ACC112 (cell line): Measurements from ENCODE around the gene IL4.

Experiments
- H2AFZ ChIP-seq: fragments of 200-600 bp; sonication (generic); one replicate; pipeline ENCODE4 v1.6.0; 2017; ENCODE audit warnings: antibody characterized with exemption, low read length; ENCODE audit not compliant: unreplicated experiment
- H3K27ac ChIP-seq: fragments of 200-600 bp; sonication (generic); 2 replicates; pipeline ENCODE4 v1.5.1; 2014; ENCODE audit warnings: low read depth, mild to moderate bottlenecking, antibody characterized with exemption, low read length, moderate library complexity
- H3K27me3 ChIP-seq: fragments of 200-600 bp; sonication (generic); 2 replicates; pipeline ENCODE4 v1.6.1; 2014; ENCODE audit warnings: mild to moderate bottlenecking, antibody characterized with exemption, low read length, moderate library complexity, mixed read lengths; ENCODE audit not compliant: insufficient read depth
- H3K36me3 ChIP-seq: fragments of 200-600 bp; sonication (generic); 2 replicates; pipeline ENCODE4 v1.6.1; 2016; ENCODE audit warnings: mild to moderate bottlenecking, antibody characterized with exemption, low read length, moderate library complexity, mixed read lengths; ENCODE audit not compliant: insufficient read depth
- H3K4me1 ChIP-seq: fragments of 200-600 bp; sonication (generic); one replicate; pipeline ENCODE4 v1.6.1; 2016; ENCODE audit warnings: low read length, mixed read lengths; ENCODE audit not compliant: insufficient read depth, unreplicated experiment, control insufficient read depth
- H3K4me3 ChIP-seq: fragments of 200-600 bp; sonication (generic); 2 replicates; pipeline ENCODE4 v1.5.1; 2014; ENCODE audit warnings: mild to moderate bottlenecking, low read depth, low read length
- H3K79me2 ChIP-seq: fragments of 200-600 bp; sonication (generic); one replicate; pipeline ENCODE4 v1.6.0; 2016; ENCODE audit warnings: low read length; ENCODE audit not compliant: control insufficient read depth, unreplicated experiment, insufficient read depth

Gene IL4

GRCh38 chr5:132658381-132659302 lies 15.1 kb upstream of the IL4 start:
- H3K27me3 ChIP-seq: no peaks in the 10 kb centered on the region; the same call in 1 of the 2 replicates

GRCh38 chr5:132659598-132660493 lies 13.9 kb upstream of the IL4 start:
- no peak overlapping the region for H3K27ac ChIP-seq

More at GRCh38 chr5:132658381-132659302, 15.1 kb upstream of the IL4 start:
- no peak overlapping the region for H2AFZ ChIP-seq
- no peaks in the 10 kb centered on the region for H3K79me2 ChIP-seq
- H3K4me3 ChIP-seq: no peak overlapping the region
- H3K4me1 ChIP-seq: no peaks in the 10 kb centered on the region
- H3K36me3 ChIP-seq: no peaks in the 10 kb centered on the region
- no peak overlapping the region for H3K27ac ChIP-seq

GRCh38 chr5:132661231-132662003 lies 12.4 kb upstream of the IL4 start:
- Histone ChIP-seq H3K27me3 (no peaks in the 10 kb centered on the region), H3K36me3 (no peaks in the 10 kb centered on the region), H3K4me1 (no peaks in the 10 kb centered on the region), H3K79me2 (no peaks in the 10 kb centered on the region), H3K27ac (no peak overlapping the region), H3K4me3 (no peak overlapping the region), H2AFZ (no peak overlapping the region)

More at GRCh38 chr5:132659598-132660493, 13.9 kb upstream of the IL4 start:
- H3K4me3 ChIP-seq: no peak overlapping the region
- no peak overlapping the region for H2AFZ ChIP-seq
- no peaks in the 10 kb centered on the region for H3K27me3 ChIP-seq
- H3K4me1 ChIP-seq: no peaks in the 10 kb centered on the region
- H3K36me3 ChIP-seq: no peaks in the 10 kb centered on the region
- no peaks in the 10 kb centered on the region for H3K79me2 ChIP-seq

- Histone ChIP-seq H3K36me3 (no peaks in the 10 kb centered on the region), H3K27ac (no peak overlapping the region), H3K79me2 (no peaks in the 10 kb centered on the region), H3K27me3 (no peaks in the 10 kb centered on the region), H3K4me3 (no peak overlapping the region), H2AFZ (no peak overlapping the region), H3K4me1 (no peaks in the 10 kb centered on the region)
Observed at GRCh38 chr5:132662004-132662401, 11.8 kb upstream of the IL4 start.

- H3K79me2 ChIP-seq: no peaks in the 10 kb centered on the region
- H3K4me1 ChIP-seq: no peaks in the 10 kb centered on the region
- H3K4me3 ChIP-seq: no peak overlapping the region
- no peaks in the 10 kb centered on the region for H3K27me3 ChIP-seq
- no peaks in the 10 kb centered on the region for H3K36me3 ChIP-seq
- H2AFZ ChIP-seq: no peak overlapping the region
- H3K27ac ChIP-seq: no peak overlapping the region
Observed at GRCh38 chr5:132662925-132663770, 10.6 kb upstream of the IL4 start.

- Histone ChIP-seq H2AFZ (no peak overlapping the region), H3K4me3 (no peak overlapping the region), H3K27ac (no peak overlapping the region), H3K36me3 (no peaks in the 10 kb centered on the region), H3K27me3 (no peaks in the 10 kb centered on the region), H3K79me2 (no peaks in the 10 kb centered on the region), H3K4me1 (no peaks in the 10 kb centered on the region)
Observed at GRCh38 chr5:132663771-132664695, 9.8 kb upstream of the IL4 start.

GRCh38 chr5:132664696-132665209 lies 9.0 kb upstream of the IL4 start:
- Histone ChIP-seq H3K27ac (no peak overlapping the region), H3K4me3 (no peak overlapping the region), H2AFZ (no peak overlapping the region), H3K4me1 (no peaks in the 10 kb centered on the region), H3K79me2 (no peaks in the 10 kb centered on the region), H3K27me3 (no peaks in the 10 kb centered on the region), H3K36me3 (no peaks in the 10 kb centered on the region)

- Histone ChIP-seq H2AFZ (no peak overlapping the region), H3K4me1 (no peaks in the 10 kb centered on the region), H3K27me3 (no peaks in the 10 kb centered on the region), H3K79me2 (no peaks in the 10 kb centered on the region), H3K4me3 (no peak overlapping the region), H3K27ac (no peak overlapping the region), H3K36me3 (no peaks in the 10 kb centered on the region)
Observed at GRCh38 chr5:132665574-132666080, 8.2 kb upstream of the IL4 start.
